Activated T-cell treated with anti-CD3 and anti-CD28 coated beads for 4 hours (primary cell): ENCODE results near the gene CR1.
A peak's percentile ranks its signal among the peaks of the same experiment; 100 is the strongest.
"Not testable (repeated sequence)": the region's sequence is repeated elsewhere in the genome, so short reads cannot be mapped to it uniquely, and the experiment has no call there.

Source experiments
- DNase-seq: peaks from one replicate; pipeline ENCODE4 v3.0.0-alpha.2; 2020

The CR1 gene

DNA sequence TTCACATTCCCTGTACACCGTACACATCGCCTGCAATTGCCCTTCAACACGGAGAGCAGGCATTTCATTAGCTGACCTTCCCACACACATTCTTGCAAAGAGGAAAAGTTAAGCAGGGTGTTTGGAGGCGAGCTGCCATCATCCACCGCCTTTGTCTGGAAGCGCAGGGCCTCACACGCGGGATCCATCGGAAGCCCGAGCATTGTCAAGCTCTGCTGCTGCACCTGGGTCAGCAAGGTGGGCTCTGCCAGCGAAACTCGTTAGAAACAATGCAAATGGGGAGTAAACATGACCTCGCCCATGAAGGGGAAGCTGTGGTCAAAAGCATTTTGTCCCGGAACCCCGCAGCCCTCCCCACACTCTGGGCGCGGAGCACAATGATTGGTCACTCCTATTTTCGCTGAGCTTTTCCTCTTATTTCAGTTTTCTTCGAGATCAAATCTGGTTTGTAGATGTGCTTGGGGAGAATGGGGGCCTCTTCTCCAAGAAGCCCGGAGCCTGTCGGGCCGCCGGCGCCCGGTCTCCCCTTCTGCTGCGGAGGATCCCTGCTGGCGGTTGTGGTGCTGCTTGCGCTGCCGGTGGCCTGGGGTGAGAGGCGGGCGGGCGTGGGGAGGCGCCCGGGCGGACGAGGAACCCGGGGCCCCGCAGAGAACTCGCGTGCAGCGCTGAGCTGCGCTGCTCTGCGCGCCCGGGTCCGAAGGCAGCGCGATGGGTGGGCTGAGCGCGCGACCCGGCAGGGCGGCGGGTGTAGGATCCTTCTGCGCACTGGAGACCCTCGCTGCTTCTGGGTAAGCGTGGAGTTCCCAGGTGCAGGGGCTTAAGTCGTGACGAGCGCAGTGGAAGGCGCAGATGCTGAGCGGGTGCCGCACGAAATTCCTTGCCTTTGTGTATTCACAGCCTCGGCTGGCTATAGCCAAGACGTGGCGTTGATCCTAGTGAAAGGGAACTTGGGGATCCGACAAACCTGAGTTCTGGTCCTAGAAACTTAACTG, at the start of gene CR1:
Gene CR1, plus strand, starts transcription at position 357 of the 992 bp plus-strand sequence. Its CDS starts 111 bp downstream, at position 468.
- DNase-seq = peak; percentile 14

DNA sequence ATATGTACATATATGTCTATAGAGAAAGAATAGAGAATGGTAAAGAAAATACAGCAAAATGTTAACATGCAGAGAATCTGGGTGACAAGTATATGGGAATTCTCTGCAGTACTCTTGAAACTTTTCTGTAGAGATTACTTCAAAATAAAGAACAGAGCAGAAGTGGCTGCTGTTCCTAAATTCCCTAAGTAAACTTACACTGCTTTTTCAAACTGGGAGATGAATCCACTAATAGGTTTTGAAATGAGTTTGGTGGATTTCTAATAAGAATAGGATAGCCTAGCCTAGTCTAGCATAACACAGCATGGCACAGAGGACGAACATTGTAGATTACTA, 42.3 kb upstream of the CR1 start:
- DNase-seq = no peak

DNA sequence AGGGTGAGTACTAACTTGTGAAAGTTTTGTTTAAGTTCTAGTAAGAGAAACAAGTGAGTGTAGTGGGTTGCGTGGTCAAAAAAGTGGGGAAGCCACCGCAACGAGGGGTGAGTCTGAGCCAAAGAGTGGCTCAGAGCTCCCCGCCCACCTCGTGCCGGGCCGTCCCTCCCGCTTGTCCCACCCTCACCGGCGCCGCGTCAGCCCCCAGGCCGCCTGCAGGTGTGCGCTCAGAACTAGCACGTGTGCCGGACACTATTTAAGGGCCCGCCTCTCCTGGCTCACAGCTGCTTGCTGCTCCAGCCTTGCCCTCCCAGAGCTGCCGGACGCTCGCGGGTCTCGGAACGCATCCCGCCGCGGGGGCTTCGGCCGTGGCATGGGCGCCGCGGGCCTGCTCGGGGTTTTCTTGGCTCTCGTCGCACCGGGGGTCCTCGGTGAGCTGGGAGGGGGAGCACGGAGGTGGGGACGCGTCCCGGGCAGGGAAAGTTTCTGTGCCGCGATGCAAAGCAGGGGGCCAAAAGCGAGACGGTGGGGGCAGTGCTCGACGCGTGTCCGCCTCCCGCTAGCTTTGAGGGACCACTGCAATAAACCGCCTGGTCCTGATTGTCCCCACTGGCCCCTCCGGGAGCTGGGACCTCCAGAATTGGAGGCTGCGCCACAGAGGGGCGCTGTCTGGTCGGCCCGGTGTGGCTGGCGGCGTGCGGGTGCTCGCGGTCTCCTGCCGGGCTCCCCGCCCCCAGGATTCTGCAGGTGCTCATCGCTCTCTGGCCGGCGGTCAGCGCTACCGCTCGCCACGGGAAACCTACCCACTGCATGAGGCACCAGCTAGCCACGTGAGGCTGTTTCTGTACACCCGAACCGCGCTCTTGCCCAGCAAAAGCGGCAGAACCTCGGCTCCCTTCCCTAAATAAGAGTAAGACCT, 41.7 kb upstream of the CR1 start, which contains the start of gene CR2:
Gene CR2, plus strand, starts transcription at position 283 of the 919 bp plus-strand sequence. Its CDS starts 91 bp downstream, at position 374.
- DNase-seq = peak; percentile 31

DNA sequence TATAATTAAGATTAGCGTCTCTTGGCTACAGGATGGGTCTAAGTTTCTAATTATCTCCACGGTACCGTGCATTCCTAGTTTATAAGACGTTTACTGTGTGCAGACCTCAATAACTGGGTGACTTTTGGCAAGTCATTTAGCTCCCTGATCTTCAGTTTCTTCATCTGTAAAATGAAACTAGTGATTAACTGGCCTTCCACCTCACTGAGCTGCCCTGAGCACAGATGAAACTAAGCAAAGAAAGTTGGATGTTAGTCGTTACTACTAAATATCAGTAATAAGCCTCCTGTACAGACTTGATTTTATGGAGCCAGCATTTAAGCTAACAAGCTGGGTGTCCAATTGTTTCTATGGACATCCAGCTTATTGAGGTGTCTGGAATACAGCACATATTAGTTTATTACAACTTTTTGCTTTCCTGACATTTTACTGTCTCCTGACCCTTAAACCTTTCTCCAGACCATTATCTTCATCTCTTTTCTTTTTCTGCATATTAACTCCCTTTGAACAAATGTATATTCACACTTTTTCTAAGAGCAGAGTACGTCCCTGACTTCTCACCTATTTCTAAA, 40.7 kb upstream of the CR1 start:
- no peak for DNase-seq

DNA sequence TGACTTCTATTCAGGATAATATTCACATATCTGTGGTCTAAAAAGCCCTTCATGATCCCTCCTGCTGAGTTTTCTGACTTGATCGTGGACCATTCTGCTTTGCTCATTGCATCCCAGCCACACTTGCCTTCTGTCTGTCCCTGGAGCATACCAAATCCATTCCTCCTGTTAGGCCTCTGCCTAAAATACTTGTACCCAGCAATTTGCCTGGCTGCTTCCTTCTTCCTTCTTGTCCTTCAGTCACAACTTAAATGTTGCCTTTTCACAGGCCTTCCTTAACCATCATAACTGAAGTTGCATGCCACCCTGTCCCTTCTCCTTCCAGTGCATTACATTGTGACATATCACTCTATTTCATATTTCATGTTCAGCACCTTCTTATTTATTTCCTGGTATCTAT, 37.5 kb upstream of the CR1 start:
- DNase-seq = no peak

DNA sequence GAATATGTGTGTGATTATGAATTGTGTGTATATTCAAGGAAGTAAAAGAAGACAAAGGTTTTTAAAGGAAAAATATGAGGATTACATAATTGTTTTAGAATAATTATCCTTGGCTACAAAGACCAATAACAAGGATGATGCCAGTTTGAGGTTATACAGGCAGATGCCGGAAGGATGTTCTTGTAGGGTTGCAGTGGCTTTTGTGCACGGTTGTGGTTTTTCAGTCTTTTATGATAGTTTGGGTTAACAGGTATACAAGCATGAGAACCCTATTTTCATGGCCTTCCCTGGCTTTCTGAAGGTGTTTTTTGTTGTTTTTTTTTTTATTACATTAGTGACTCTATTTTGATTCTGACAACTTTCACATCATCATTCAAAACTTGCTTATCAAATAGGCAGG, 36.9 kb upstream of the CR1 start:
- no peak for DNase-seq

DNA sequence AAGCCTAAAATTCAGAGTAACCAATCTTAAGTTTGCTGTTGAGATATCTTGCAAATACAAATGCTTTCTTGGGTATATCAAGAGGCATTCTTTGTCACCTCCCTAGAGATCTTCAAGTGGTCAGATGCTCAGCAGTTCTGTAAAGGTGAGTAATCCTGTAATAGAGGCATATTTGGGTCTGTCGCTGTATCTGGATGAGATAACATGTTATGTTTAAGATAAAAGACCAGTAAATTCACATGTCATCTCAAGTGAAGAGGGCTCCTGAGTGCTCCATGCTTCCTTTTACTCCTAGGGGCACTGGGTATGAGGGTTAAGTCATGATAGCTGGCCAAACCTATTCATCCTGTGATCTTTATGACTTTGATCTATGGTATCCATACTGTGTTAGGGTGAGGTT, 34.3 kb upstream of the CR1 start:
- no peak for DNase-seq

DNA sequence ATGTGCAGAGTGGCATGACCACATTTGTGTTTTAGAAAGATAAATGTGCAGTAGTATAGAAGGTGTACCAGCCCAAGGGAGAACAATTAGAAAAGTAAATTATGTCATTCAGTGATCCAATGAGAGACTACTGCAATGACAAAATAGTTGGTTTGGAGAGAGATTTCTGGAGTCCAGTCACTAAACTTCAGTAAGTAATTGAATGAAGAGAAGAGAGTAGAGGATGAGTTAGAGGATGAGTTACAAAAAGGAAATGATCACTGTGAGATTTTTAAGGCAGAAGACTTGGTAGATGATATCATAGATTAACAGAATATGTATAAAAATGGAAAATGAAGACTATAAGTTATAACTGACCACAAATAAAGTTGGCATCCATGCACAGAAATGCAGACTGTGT, 33.4 kb upstream of the CR1 start:
- no peak for DNase-seq

DNA sequence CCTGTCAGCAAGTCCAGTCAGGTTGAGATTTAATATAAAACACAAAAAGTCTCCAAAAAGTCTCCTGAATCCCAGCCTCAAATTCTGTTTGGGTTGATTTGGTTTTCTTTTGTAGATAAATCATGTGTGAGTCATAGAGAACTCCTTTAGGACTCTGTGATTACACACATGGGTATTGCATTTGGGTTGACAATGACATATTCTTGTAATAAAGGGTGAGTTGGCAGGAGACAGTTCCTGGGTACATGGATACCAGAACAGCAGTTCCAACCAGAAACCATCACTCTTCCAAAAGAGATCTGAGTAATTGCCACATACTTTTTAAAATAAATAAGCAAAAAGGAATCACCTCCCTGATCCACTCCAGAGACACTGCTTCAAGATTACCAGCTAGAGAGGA, 32.9 kb upstream of the CR1 start:
- DNase-seq = no peak

DNA sequence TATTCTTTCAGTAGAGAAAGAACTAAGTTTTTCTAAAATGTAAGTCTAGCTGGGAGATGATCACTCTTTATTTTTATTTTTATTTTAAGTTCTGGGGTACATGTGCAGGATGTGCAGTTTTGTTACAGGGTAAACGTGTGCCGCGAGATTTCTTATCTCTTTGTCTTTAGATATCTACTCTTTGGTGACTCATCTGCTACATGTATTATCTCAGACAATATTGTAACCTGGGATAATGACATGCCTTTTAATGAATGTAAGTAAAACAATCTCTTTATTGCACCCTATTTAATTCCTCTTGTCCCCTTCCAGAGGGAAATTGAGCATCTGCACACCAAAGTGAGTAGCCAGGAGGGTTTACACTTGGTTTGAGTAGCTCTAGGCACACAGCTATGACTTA, 32.4 kb upstream of the CR1 start:
- no peak for DNase-seq

DNA sequence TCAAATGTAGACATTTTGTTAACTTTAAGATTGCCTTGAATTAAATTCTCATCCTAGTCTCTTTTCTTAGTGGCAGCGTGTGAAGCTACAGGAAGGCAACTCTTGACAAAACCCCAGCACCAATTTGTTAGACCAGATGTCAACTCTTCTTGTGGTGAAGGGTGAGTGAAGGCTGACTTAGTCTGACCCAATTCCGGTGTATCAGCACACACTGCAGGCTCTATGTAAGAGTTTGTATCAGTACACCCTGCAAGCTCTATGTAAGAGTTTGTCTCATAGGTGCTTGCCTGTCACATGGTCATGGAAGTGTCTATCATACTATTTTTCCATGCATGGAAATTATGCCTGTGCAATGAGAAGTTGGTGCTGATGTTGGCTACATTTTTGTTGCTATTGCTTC, 25.0 kb upstream of the CR1 start:
- DNase-seq = no peak

DNA sequence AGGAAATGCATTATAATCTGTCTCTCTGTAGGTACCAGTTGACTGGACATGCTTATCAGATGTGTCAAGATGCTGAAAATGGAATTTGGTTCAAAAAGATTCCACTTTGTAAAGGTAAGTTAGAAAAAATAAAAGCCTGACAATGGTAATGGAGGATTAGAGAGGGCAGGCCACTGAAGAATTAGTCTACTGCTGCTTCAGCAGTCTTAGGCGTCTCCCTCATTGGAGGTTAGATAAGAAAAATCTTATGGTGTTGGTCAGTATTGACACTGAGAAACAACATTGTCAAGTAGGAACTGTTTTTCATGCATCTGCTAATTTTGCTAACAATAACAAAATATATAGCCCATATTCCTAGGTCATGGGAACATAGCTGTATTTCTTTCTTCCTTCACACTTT, 21.7 kb upstream of the CR1 start:
- no peak for DNase-seq

DNA sequence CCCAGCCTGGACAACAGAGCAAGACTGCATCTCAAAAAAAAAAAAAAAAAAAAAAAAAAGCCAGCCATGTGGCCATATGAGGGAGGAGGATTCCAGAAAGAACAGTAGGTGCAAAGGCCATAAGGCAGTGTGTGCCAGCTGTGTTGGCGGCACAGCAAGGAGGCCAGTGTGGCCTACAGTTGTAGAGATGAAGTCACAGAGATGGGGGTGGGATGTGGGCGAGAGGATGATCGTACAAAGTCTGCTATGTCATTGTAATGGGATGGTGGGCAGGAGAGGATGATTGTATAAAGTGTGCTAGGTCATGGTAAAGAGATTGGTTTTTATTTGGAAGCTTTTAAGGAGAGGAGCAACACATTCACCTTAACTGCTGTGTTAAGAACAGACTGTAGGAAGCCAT, 9.8 kb upstream of the CR1 start:
- DNase-seq = no peak

DNA sequence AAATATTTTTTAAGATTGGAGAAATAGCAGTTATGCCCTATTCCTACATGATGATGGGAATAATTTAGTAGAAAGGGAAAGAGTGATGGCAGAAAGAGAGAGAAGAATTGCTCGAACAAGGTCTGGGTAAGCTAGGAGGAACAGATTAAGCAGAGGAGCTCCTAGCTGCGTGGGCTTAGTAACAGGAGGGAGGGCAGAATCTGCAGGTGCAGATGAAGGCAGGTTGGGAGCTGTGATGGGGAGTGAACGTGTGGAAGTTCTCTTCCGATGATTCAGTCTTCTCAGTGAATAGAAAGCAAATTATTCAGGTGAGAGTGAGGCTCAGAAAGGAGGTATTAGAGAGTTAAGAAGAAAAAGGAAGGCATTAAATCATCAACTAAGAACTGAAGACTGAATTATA, 8.3 kb upstream of the CR1 start:
- DNase-seq = no peak

DNA sequence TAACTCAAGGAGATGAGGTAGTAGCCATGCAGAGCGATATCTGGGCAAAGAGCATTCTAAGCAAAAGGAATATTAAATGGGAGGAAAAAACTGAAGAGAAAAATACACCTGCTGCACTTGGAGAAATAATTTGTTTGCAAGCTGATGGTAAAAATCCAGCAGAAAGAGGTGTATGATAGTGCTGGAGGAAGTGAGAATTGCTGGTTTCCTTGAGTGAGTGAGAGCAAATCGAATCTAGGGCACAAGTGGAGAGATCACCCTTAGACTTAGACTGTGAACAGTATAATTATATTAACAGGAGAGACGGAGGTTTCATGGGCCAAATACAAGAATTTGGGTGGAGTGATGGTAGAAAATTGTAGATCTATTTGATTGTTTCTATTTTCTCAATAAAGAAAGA, 2.7 kb upstream of the CR1 start:
- no peak for DNase-seq

DNA sequence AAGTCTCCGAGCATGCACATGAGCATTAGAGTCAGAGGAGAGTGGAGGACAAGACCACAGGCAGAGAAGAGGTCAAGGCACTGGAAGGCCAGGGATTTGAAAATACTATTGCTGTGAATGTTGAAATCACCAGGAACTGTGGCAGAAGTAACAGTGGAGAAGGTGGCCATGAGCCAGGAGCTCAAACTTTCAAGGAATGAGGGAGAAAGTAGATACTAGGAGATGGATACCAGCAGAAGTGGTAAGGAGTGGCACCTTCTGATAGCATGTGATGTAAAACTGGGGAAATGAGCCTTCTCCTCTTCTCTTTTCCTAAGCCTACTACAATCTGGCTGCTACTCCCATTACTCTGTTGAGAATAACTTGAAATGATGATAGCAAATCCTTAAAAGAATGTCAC, 1.8 kb upstream of the CR1 start:
- DNase-seq = no peak

DNA sequence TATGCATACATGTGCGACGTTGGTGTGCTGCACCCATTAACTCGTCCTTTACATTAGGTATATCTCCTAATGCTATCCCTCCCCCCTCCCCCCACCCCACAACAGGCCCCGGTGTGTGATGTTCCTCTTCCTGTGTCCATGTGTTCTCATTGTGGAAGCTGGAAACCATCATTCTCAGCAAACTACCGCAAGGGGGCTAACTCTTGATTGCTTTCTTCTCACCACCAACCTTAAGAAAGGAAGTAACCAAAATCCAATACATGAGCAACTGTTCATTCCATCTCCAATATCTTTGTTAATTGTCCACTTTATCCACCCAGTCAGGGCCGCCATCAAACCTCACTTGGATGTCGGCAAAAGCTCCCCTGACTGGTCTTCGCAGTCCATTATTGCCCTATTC, 676 bp upstream of the CR1 start:
- DNase-seq = not testable (repeated sequence)

DNA sequence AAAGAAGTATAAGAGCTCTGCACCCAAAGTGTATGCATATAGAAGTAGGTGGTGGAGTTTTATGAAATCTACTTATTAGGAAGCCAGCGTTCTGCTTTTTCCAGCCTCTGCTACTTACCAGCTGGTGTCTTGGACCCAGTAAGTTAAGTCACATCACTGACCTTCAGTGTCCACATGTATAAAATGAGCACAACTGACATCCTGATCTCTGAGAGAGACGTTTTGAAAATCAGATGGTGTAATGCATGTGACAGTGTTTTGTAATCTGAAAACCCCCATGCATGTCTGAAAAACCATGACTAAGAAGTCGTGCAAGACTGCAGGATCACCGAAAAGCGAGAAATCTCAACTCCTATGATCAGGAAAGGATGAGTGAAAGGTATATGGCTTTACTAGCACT, 2.0 kb downstream of the CR1 start:
- DNase-seq = no peak

DNA sequence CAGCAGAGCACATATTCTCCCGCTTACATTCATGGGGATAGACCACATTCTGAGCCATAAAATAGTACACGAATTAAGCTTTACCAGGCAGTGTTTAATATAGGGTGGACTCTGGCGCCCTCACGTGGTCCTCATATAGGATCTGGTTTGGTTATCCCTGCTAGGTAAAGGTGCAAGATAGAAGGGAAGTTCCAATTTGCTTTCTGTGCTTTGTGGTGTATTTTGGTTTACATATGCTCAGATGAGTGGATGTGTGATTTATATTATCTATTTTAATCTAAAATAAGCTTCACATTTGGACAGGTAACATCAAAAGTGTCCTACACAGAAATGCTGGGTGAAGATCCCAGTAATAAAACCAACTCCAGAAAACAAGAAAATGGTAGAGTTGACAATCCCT, 3.6 kb downstream of the CR1 start:
- peak; percentile 44 for DNase-seq

DNA sequence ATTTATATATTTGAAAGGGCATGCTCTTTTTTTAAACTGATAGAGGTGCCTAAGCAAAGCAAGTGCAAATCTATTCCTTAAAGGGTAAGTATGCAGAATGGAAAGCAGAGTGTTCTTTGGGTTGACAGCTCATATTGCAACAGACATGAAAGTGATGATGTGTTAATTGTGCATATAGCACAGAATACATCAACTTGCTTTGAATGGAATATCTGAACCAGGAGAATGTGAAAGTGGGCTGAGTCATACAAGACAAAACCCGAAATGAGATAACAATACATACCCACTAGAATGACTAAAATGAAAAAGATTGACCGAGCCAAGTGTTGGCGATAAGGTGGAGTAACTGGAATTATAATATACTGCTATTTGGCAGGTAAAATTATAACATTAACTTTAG, 4.3 kb downstream of the CR1 start:
- DNase-seq = no peak

DNA sequence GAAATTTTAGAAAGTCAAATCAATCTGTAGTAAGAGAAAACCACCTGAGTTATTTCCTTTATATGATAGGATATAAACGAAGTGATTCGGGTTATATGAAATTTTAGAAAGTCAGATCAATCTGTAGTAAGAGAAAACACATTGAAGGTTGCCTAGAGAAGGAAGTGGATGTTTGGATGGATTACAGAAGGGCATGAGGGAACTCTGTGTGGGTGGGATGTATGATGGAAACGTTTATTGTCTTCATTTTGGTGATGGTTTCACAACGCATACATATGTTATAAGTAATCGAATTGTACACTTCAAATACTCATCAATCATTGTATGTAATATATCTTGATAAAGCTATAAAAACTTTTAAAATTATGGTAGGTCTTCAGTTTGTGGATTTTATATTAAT, 5.1 kb downstream of the CR1 start:
- no peak for DNase-seq

DNA sequence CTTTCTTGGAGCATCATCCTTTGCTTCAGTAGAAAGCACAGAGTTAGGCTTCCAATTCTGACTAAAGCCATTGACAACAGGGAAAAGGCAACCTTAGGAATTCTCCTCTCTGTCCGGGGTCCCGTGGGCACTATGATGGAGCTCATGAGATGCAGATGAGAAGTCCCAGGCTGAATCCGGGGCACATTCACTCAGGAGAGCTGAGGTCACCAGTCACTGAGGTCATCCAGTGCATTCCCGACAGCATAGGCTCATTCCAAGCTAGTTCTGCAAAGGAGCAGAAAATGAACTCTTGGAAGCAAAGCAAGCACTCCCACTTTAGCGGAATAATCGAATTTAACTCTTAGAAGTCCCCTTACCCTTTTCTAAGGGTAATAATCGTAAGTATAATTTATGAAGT, 6.8 kb downstream of the CR1 start:
- DNase-seq = no peak

DNA sequence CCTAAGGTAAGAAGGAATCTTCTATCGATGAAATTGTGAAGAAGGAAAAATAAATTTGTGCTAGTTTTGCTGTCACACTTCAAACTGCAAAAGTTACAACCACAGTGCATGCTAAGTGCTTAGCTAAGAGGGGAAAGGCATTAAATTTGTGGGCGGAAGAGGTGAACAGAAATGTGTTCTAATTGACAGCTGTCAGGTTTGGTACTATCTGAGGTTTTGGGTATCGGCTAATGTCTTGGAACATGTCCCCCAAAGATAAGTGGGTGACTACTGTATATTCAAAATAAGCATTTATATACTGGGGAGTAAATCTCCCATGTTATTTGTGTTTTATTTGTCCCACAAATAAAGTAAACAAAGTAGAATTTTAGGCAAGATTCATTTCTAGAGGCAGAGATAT, 8.0 kb downstream of the CR1 start:
- no peak for DNase-seq

DNA sequence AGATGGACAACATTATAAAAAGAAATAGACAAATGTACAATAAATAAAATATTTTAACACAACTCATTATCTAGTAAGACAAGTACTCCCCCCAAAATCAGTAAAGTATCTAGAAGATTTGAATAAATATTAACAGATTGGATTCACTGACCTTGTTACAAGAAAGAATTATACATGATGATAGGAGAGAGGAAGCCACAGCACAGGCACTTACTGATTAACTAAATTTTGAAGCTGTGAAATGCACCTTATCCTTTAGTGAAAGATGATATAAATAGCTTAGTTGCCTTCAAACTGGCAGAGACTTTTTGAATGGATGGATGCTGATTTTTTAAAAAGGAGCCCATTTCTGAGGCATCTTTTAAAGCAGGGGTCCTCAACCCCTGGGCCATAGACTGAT, 8.5 kb downstream of the CR1 start:
- DNase-seq = no peak
